ENCODE measurements around the gene EMC7.

EMC7 gene

GRCh38 chr15:34046471-34047145 is 55.1 kb downstream of the EMC7 start:
- H3K27ac ChIP-seq: no peak overlapping the region
- H3K4me3 ChIP-seq: no peak overlapping the region

- no peak overlapping the region for H3K27ac ChIP-seq
- H3K4me3 ChIP-seq: no peak overlapping the region
Measured at GRCh38 chr15:34043813-34044212, 57.8 kb downstream of the EMC7 start.

- Histone ChIP-seq H3K4me3 (no peak overlapping the region), H3K27ac (peak overlapping the region in 1 of 21 experiments; percentile 30)
Measured at GRCh38 chr15:34043391-34043790, 58.3 kb downstream of the EMC7 start.

- H3K4me3 ChIP-seq: peak overlapping the region in 2 of 7 experiments; percentile 48 to 62
- H3K27ac ChIP-seq: peak overlapping the region in 4 of 21 experiments; percentile 91 to 97 (median 95)
Measured at GRCh38 chr15:34039790-34040113, 61.9 kb downstream of the EMC7 start.

- H3K4me3 ChIP-seq: peak within 1 kb of the TSS; percentile 48 to 83 (median 65)
- peak within 1 kb of the TSS; percentile 78 to 97 (median 90) for H3K27ac ChIP-seq
Measured at GRCh38 chr15:34038871-34039789, 62.5 kb downstream of the EMC7 start, which contains the start of gene AVEN. AVEN (minus strand) TSS chr15:34039204; CDS start chr15:34039046, 158 bp downstream.

GRCh38 chr15:34038023-34038870 is 63.4 kb downstream of the EMC7 start:
- peak overlapping the region; percentile 78 to 97 (median 90) for H3K27ac ChIP-seq
- peak overlapping the region; percentile 48 to 83 (median 65) for H3K4me3 ChIP-seq
